ENCODE data around the gene AHNAK.

The AHNAK gene

DNA sequence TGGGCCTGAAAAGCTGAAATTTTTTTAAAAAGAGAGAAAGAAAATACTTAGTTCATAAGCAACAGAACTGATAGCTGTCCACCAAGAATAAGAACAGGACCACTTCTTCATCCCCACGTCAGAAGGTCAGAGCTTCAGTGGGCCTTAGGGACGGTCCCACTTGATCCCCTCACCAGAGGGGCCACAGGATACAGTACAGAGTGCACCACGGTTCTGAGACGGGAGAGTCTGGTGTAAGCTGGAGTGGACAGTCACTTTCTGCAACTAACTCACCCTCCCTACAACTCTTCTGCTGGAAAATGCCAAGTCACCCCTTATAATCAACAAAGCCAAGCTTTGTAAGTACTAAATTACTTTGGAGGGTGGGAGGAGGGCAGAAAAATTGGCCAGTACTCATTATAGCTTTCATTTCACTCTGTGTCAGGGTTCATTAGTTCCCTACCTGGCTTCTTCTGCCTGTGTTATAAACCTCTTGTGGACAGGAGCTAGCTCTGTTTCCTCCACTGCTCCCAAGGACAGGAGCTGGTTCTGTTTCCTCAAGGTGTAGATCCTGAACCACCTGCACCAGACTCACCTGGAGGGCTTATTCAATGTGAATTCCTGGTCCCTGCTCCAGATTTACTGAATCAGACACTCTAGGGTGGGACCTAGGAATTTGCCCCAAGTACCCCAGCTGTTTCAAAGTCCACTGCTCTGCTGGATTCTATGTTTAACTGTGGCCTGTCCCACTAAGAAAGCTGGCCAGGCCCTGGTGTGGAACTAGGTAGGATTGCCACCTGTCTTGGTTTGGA lies 88.2 kb downstream of the AHNAK start:
- TF ChIP-seq CREB5 (CRISPR knock-in tag; IDR thresholded peaks at IDR 0.05; ENCODE audit: low read depth) (no peak), ZC3H10 (CRISPR knock-in tag; IDR thresholded peaks at IDR 0.05) (no peak), ARNTL (CRISPR knock-in tag; IDR thresholded peaks at IDR 0.05; ENCODE audit: borderline replicate concordance, low read depth) (no peak), TCF4 (CRISPR knock-in tag; IDR thresholded peaks at IDR 0.05; ENCODE audit: borderline replicate concordance) (no peak), BACH2 (CRISPR knock-in tag; IDR thresholded peaks at IDR 0.05; ENCODE audit: borderline replicate concordance) (no peak), ESRRG (CRISPR knock-in tag; IDR thresholded peaks at IDR 0.05) (no peak), PPARA (CRISPR knock-in tag; IDR thresholded peaks at IDR 0.05; ENCODE audit: borderline replicate concordance) (no peak), OSR1 (CRISPR knock-in tag; IDR thresholded peaks at IDR 0.05) (no peak), RARB (CRISPR knock-in tag; IDR thresholded peaks at IDR 0.05) (no peak), ZNF565 (CRISPR knock-in tag; conservative IDR thresholded peaks at IDR 0.05; ENCODE audit: low read depth) (no peak), ZNF8 (CRISPR knock-in tag; IDR thresholded peaks at IDR 0.05) (no peak), GLIS3 (CRISPR knock-in tag; IDR thresholded peaks at IDR 0.05) (no peak), TOX (CRISPR knock-in tag; IDR thresholded peaks at IDR 0.05; ENCODE audit: borderline replicate concordance) (no peak), ZFP3 (CRISPR knock-in tag; IDR thresholded peaks at IDR 0.05) (no peak)
- TF ChIP-seq, protein P1, sequence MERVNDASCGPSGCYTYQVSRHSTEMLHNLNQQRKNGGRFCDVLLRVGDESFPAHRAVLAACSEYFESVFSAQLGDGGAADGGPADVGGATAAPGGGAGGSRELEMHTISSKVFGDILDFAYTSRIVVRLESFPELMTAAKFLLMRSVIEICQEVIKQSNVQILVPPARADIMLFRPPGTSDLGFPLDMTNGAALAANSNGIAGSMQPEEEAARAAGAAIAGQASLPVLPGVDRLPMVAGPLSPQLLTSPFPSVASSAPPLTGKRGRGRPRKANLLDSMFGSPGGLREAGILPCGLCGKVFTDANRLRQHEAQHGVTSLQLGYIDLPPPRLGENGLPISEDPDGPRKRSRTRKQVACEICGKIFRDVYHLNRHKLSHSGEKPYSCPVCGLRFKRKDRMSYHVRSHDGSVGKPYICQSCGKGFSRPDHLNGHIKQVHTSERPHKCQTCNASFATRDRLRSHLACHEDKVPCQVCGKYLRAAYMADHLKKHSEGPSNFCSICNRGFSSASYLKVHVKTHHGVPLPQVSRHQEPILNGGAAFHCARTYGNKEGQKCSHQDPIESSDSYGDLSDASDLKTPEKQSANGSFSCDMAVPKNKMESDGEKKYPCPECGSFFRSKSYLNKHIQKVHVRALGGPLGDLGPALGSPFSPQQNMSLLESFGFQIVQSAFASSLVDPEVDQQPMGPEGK (CRISPR knock-in tag; IDR thresholded peaks at IDR 0.05; ENCODE audit: borderline replicate concordance), result no peak
- TF ChIP-seq, protein P2, sequence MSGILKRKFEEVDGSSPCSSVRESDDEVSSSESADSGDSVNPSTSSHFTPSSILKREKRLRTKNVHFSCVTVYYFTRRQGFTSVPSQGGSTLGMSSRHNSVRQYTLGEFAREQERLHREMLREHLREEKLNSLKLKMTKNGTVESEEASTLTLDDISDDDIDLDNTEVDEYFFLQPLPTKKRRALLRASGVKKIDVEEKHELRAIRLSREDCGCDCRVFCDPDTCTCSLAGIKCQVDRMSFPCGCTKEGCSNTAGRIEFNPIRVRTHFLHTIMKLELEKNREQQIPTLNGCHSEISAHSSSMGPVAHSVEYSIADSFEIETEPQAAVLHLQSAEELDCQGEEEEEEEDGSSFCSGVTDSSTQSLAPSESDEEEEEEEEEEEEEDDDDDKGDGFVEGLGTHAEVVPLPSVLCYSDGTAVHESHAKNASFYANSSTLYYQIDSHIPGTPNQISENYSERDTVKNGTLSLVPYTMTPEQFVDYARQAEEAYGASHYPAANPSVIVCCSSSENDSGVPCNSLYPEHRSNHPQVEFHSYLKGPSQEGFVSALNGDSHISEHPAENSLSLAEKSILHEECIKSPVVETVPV (CRISPR knock-in tag; IDR thresholded peaks at IDR 0.05), result no peak
- TF ChIP-seq, protein P3, sequence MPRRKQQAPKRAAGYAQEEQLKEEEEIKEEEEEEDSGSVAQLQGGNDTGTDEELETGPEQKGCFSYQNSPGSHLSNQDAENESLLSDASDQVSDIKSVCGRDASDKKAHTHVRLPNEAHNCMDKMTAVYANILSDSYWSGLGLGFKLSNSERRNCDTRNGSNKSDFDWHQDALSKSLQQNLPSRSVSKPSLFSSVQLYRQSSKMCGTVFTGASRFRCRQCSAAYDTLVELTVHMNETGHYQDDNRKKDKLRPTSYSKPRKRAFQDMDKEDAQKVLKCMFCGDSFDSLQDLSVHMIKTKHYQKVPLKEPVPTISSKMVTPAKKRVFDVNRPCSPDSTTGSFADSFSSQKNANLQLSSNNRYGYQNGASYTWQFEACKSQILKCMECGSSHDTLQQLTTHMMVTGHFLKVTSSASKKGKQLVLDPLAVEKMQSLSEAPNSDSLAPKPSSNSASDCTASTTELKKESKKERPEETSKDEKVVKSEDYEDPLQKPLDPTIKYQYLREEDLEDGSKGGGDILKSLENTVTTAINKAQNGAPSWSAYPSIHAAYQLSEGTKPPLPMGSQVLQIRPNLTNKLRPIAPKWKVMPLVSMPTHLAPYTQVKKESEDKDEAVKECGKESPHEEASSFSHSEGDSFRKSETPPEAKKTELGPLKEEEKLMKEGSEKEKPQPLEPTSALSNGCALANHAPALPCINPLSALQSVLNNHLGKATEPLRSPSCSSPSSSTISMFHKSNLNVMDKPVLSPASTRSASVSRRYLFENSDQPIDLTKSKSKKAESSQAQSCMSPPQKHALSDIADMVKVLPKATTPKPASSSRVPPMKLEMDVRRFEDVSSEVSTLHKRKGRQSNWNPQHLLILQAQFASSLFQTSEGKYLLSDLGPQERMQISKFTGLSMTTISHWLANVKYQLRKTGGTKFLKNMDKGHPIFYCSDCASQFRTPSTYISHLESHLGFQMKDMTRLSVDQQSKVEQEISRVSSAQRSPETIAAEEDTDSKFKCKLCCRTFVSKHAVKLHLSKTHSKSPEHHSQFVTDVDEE (CRISPR knock-in tag; IDR thresholded peaks at IDR 0.05), result no peak
- ATAC-seq, result no peak

DNA sequence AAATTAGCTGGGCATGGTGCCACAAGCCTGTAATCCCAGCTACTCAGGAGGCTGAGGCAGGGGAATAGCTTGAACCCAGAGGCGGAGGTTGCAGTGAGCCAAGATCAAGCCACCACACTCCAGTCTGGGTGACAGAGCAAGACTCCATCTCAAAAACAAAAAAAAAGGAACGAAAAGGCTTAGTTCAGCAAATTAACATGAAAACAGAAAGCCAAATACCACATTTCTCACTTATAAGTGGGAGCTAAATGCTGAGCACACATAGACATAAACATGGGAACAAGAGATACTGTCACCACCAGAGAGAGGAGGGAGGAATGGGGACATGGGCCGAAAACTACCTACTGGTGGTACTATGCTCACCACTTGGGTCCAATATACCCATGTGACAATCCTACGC lies 89.1 kb downstream of the AHNAK start:
- TF ChIP-seq BACH2 (CRISPR knock-in tag; IDR thresholded peaks at IDR 0.05; ENCODE audit: borderline replicate concordance) (no peak), ZNF565 (CRISPR knock-in tag; conservative IDR thresholded peaks at IDR 0.05; ENCODE audit: low read depth) (no peak), GLIS3 (CRISPR knock-in tag; IDR thresholded peaks at IDR 0.05) (no peak), CREB5 (CRISPR knock-in tag; IDR thresholded peaks at IDR 0.05; ENCODE audit: low read depth) (no peak), ZNF70 (CRISPR knock-in tag; IDR thresholded peaks at IDR 0.05) (no peak), PPARA (CRISPR knock-in tag; IDR thresholded peaks at IDR 0.05; ENCODE audit: borderline replicate concordance) (no peak), ISL1 (CRISPR knock-in tag; IDR thresholded peaks at IDR 0.05) (no peak)
- TF ChIP-seq, protein P1 (CRISPR knock-in tag; IDR thresholded peaks at IDR 0.05; ENCODE audit: borderline replicate concordance), result no peak
- TF ChIP-seq, protein P2 (CRISPR knock-in tag; IDR thresholded peaks at IDR 0.05), result no peak
- no peak for ATAC-seq

Measured in SK-N-SH treated with all-trans-retinoic acid at 6 μM for 48 hours (cell line).